HG02870 (cell line): ENCODE measurements around the gene WDFY4.

Experiments used
- ATAC-seq: cut with Tn5 transposase; IDR thresholded peaks from one replicate; pipeline ENCODE4 v1.9.1; 2021; ENCODE audit warnings: mild to moderate bottlenecking, moderate library complexity; ENCODE audit not compliant: unreplicated experiment

WDFY4 gene

DNA sequence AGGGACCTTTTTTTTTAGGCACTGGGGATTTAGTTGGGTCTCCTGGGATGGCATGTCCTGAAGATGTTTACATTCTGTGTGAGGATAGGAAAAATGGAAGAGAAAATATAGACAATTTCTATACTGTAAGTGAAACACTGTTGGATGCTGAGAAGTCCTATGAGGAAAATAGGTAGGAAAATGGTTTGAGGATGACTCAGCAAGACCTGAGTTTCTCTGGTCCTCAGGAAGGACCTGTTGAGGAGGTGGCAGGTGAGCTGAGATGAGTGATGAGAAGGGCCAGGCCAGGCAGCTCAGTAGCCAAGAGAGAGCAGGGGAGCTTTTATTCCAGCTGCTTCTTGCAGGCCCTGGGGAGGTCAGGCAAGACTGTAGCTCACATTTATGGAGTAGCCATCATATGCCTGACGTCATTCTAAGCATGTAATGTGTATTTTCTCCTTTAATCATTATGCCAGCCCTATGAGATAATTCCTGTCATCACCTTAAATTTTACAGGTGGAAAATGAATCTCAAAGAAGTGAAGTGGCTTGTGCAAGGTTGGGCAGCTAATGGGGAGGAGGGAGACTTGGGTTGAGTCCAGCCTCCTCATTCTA lies 274.0 kb downstream of the WDFY4 start:
- no peak for ATAC-seq

DNA sequence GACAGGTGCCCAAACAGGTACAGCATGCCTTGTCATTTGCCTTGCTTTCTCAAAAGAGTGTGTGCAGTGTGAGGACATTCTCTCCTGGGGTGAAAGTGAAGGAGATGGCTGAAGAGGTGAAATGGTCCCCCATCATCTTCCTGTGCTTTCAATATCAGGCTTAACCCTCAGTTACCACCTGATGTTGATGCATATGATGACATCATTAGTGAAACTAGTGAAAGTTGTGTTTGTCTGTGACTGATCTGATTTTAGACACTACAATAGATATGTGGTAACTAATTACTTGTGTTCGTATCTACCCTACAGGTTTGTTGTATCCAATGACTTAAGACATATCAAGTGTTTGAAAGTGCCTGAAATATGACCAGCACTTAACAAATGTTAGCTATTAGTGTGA lies 279.4 kb downstream of the WDFY4 start:
- ATAC-seq = no peak

DNA sequence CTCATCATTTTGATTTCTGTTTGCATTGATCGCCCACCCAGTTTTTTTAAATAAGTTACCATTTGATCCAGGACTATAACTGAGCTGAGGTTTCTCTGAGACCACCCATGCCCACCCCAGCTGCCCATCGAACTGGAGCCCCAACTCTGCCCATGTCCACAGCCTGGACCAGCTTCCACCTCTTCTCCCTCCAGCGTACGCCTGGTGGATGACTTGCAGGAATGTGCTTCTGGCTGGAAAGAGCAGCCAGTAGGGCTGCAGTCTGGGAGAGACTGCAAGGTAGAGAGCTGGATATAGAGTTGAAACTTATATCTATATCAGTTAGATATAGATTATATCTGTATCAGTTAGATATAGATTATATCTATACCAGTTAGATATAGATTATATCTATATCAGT lies 280.8 kb downstream of the WDFY4 start:
- ATAC-seq = no peak

DNA sequence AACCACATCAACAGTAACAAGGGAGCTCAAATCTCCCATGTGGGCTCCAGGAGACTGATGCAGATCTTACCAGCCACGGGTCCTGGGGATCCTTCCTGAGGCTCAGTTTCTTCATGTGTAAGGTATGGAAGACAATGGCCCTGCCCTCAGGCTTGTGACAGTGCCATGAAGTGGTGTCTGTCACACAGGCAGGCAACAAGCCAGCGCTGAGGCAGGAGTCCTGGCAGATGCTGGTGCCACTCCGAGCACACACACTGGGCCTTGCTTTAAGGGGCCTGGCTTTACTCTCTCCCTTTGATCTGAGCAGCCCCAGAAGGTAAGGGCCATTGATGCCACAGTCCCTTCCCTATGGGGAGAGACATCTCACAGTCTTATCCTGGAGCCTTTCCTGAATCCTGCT lies 283.4 kb downstream of the WDFY4 start:
- ATAC-seq = no peak

DNA sequence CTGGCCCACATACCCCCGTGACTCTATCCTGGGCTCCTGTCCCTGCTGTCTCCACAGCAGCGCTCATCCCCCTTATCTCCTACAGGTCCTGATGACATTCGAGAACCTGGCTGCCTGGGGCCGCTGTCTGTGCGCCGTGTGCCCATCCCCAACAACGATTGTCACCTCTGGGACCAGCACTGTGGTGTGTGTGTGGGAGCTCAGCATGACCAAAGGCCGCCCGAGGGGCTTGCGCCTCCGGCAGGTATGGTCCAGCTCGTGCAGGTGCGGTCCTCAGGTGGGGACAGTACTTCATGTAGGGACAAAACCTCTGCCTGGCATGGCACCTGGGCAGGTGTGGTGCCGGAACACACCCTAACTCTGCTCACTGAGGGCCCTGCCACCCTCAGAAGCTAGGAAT lies 285.4 kb downstream of the WDFY4 start:
- no peak for ATAC-seq

DNA sequence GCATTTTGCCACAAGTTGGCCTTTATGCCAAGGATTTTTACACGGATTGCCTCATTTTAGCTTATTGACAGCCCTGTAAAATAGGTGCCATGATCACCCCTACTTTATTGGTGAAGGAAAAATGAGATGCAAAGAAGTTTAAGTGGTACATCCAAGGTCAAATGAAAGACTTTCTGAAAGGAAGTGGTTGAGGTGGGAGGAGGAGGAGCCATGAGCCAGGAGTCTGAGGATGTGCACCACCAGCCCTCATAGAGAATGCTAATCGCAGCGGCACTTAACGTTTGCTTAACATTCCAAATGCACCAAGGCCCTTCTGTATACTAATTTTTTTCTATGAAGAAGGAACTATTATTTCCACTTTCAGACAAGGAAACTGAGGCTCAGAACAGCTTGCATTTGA lies 286.0 kb downstream of the WDFY4 start:
- no peak for ATAC-seq

DNA sequence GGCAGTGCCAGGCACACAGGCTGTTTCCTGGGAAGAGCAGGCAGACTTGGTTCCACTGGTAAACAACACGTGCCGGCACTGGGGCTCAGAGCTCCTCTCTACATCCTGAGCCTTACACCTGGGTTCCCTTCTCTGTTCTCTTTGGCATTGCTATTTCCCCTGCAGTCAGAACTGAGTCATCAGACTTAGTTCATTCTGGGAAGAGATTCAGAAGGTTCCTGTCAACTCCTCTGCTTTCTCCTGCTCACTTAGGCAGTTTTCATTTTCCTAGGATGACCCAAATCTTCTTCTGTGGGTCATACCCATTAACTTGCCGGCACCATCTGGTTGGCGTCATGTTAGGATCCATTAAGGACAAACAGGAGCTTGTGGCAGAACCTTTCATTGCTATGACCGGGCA lies 288.4 kb downstream of the WDFY4 start:
- no peak for ATAC-seq

DNA sequence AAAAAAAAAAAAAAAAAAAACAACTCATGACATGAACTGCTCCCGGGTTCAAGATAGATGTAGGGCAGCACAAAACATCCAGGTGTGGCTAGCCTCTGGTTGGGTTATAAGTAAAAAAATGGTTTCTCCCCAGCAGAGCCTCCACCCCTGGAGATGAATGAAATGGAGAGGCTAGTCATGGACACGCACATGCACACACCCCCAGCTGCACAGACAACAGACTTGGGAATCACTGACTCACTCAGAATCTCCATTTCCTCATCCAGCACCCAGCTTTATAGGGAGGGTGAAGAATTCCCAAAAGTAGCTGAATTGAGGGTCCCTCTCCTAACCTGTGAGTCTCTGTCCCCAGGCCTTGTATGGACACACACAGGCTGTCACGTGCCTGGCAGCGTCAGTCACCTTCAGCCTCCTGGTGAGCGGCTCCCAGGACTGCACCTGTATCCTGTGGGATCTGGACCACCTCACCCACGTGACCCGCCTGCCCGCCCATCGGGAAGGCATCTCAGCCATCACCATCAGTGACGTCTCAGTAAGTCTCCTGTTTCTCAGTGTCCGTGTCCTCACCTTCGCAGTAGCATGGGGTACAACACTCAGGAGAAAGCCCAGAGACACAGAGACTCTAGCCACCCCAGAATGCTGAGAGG lies 290.0 kb downstream of the WDFY4 start:
- no peak for ATAC-seq

DNA sequence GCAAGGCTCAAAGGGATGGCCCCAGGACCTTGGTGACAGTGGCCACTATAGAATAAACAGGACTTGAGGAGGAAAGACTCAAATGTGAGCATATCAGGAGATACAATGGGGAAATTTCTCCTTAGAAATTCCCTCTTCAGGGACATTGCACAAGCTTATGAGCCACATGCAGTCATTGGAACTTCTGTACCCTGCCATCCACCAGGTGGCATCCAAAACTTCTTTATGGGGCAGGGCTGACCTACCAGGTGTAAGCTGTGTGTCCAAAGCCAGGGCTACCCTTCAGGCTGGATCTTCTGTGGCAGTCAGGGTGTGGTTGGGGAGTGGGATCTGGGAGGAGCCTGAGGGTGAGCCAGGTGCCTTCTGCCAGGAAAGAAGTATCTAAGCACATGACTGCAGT lies 291.5 kb downstream of the WDFY4 start:
- ATAC-seq = no peak

DNA sequence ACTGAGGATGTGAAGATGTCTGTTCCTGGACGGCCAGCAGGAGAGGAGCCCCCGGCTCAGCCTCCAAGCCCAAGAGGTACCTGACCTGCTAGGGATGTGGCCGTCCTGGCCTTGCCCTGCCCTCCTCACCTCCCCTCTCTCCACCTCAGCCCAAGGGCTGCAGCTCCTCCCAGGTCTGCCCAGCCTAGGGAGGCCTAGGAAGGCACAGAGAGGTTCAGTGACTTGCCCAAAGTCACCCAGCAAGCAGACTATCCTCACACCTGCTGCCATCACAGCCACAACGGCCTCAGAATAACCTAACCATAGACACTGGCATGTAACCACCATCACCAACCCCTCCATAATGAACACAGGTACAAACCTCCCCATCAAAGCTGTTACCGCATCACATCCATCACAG lies 293.6 kb downstream of the WDFY4 start:
- ATAC-seq = no peak

DNA sequence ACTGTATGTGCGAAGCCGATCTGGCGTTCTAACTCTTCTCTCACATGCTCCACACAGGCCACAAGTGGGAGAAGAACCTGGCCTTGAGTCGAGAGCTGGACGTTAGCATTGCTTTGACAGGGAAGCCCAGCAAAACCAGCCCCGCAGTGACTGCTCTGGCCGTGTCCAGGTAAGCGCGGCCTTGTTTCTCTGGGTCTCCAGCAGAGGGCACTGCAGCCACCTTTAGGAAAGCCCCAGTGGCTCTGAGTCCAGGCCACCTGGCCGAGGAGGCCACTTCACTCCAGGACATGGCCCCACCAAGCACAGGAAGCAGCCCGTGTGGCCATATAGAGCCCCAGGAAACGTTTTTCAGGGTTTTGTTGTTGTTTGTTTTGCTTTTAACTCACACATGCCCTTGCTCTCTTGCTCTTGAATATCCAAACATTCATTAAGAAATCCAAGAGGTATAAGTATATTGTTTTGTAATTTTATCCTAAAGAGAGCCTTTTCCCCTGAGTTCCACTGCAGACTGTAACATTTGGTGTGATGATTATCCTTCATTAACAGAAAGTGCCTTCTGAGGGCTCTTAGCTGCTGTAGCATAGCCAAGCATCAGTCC lies 296.7 kb downstream of the WDFY4 start:
- ATAC-seq = peak; percentile 61

DNA sequence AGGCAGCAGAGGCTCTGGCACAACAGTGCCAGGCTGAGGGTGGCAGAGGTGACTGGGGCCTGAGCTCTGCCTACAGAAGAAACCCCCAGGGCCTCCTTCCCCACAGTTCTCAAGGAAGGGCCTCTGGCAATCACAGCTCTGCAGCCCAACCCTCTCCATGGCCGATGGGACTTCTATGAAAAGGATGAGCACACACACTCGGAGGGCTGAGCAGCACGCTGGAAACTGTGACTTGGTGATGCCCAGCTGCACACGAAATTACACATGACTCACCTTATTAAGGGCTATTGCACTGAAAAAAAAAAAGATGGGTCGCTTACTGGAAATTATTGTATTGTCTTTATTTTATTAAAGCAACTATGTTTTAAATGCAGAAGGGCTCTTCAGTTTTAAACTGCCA lies 297.9 kb downstream of the WDFY4 start:
- ATAC-seq = no peak

DNA sequence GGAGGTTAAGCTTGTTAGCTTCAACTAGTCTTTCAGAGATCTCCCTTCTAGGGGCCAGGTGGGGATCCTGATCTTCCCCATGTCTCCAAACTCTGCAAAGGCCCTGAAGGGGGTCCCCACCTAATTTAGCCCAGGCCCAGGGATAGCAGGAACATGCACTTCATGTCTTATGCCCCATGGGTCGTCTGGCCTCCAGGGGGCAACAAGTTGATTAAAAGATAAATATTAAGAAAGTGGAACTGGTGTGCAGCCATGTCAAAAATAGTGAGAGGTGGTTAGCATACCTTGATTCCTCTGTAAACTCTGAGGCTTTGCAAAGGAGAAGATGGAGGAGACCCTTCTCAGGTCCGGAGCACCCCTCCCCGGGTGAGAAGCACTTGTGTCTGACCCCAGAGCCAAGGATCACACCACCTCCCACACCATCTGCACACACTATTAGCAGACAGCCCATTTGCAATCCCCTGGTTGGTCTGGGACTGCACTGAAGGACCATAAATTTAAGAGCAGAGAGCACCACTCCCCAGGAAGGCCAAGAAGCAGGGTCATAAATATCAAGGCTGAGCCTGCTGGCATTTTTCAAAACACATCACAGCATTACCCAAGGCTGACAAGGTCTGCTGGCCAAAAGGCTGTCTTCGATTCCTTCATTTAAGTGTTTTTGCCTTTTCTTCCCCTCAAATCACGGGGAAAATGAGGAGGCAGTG lies 299.1 kb downstream of the WDFY4 start:
- no peak for ATAC-seq

DNA sequence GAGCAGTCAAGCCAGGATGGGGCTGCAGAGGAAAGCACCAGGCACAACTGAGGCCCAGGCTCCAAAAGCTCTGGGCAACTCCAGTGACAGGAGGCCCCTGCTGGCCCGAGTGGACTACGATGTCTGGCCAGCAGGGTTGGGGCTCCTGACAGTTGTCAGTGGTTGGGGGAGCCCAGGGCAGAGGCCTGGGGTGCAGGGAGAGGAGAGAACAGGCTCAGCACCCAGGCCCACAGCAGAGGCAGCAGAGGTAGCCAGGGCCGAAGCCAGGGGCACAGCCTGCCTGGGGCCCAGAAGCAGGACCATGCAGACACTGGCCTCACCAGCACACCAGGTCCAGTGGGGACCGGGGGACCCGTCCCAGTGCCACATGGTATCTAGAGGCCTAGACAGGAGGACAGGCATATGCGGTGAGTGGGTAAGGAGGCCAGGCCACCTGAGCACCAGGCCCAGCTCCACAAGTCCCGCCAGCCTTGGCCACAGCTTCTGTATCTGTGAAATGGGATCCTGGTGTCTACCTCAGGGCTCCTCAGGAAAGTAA lies 301.0 kb downstream of the WDFY4 start:
- no peak for ATAC-seq

DNA sequence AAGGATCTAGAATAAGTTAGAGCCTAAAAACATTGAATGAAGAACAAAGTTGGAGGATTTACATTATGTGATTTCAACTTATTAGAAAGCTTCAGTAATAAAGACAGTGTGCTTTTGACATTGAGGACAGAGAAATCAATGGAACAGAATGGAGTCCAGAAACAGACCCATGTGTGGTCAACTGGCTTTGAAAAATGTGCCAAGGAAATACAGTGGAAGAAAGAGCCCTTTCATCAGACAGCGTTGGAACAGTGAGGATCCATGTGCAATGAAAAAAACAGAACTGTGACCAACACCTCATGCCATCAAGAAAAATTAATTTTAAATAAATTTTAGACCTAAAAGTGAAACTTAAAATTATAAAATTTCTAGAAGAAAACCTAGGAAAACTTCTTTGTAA lies 305.6 kb downstream of the WDFY4 start:
- no peak for ATAC-seq

DNA sequence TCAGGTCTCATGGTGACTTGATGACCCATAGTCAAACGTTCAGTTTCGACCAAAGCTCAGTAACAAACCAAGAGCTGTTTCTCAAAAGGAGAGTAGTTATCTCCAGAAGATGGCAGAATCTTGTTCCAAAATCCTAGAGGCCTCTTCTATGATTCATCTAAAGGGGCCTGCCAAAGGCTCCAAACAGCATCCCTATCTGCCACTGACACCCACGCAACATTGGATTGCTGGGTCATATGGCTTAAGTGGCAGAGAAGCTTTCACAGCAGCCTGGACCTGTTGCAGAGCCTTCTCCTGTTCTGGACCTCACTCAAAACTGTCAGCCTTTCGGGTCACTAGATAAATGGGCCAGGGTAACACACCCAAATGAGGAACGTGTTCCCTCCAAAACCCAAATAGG lies 309.0 kb downstream of the WDFY4 start:
- no peak for ATAC-seq

DNA sequence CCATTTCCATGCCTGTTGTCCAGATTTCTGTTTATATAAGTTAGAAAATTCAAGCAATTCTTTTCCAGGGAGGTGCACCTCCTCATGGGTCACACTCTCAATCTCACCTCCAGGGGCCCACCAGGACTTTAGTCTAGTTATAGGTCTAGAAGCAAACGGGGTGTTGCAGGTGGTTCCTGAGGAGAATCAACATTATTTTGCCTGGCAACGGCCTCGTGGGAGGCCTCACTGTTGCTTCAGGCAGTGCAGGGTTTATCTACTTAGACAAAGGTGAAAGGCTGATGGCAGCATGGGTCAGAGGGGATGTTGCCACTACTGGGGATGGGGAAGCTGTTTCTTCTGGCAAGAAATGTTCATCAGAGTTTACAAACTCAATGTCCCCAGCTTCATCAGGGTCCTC lies 311.7 kb downstream of the WDFY4 start:
- ATAC-seq = no peak

DNA sequence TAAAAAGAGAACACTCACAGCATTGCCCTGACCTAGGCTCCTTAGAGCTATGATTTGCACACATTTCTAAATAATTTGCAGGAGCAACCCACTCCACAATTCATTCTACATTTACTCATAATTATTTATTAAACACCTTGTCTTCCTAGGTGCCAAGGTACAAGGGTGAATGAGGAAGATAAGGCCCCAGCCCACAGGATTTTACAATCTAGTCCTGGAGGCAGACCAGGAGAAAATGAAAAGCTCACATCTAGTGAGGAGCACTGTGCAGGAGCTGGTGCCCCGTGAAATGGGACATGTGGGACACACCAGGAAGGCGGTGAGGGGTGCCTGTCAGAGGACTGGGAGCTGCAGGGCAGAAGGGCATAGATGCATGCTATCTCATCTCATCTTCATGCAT lies 314.7 kb downstream of the WDFY4 start:
- no peak for ATAC-seq

DNA sequence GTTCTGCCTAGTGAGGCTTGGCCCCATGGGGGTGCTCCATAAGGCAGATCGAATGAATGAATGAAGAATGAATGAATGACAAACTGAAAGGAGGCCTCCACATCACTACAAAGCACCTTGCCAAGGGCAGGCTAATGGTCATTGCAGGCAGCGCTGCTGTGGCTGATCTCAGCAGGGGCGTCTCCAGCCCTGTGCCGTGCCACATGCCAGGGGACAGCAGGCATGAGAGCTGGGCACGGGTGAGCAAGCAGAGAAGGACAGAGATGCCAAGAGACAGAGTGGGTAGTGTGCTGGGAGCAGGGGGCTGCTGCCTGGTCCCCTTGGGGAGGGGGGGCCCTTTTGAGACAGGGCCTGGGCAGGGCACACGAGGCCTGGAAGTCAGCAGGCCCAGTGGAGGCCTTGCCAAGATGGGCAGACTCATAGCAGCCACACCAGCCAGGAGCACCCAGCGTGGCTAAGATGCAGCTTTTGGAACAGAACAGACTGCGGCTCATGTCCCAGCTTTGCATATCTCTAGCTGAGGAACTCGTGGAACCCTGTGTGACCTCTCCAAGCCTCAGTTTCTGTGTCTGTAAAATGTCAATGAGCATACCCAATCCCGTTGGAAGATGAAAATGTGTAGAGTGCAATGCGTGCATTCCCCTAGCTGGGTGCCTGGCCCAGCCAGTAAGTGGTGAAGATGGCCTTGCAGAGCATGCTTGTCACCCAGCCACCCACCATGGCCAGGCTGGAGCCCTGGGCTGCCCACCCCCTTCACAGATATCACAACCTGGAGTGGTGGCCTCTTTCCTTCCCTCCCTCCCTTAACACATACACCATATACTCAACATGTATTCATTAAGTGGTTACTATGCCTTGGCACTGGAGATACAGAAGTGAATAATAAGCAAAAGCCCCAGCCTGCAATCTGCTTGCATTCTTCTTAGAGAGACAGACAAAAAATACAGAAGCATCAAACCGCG lies 316.0 kb downstream of the WDFY4 start:
- ATAC-seq = no peak

DNA sequence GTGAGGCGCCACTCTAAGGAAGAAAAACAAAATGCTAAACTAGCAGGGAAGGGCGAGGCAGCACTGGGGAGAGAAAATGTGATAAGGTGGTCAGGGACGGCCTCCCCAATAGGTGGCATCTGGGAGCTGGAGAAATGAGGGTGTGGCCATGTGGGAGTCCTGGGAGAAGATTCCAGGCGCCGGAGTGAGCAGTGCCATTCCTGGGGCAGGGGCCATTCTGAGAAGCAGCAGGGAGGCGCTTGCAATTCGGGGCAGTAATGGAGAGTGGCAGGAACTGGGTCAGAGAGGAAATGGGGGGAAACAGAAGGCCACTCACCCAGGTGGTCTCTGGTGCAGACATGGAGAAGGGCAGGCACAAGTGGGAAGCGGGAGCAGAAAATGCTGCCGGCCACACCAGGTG lies 316.7 kb downstream of the WDFY4 start:
- ATAC-seq = no peak
